Activated naive CD8-positive, alpha-beta T cell treated with anti-CD3 and anti-CD28 coated beads, Interleukin-2, amount 10 ng/mL, durations not matched to agents 7 days and 5 days (primary cell): ENCODE results near the gene CFDP1. TPM values are rescaled to one million over a fixed set of nuclear protein-coding genes. Genes with fewer than 3 reads are reported as not detected.
A peak's percentile ranks its signal among the peaks of the same experiment; 100 is the strongest.

Experiments used
- ATAC-seq: fragments of 150-1000 bp; cut with Tn5 transposase; one replicate; pipeline ENCODE4 v1.10.0; 2021; ENCODE audit warnings: low read depth, moderate library complexity
- POLR2A ChIA-PET: fragments of 350-600 bp; sonication (Branson Sonifier 250); formaldehyde crosslinking; loops from one replicate; lab custom pipeline; 2021; ENCODE audit warnings: antibody characterized with exemption; lab: Charles Lee
- DNase-seq: peaks from one replicate; pipeline ENCODE4 v3.0.0; 2021
- H3K27ac Mint-ChIP-seq: one replicate; pipeline ENCODE4 v1.8.0; 2022; ENCODE audit warnings: mild to moderate bottlenecking, mixed read lengths
- H3K27me3 Mint-ChIP-seq: one replicate; pipeline ENCODE4 v1.8.0; 2022; ENCODE audit warnings: mild to moderate bottlenecking, moderate library complexity, mixed read lengths
- H3K36me3 Mint-ChIP-seq: one replicate; pipeline ENCODE4 v1.8.0; 2021; ENCODE audit warnings: mild to moderate bottlenecking, mixed read lengths
- H3K4me1 Mint-ChIP-seq: one replicate; pipeline ENCODE4 v1.8.0; 2021; ENCODE audit warnings: mixed read lengths
- H3K4me3 Mint-ChIP-seq: one replicate; pipeline ENCODE4 v1.8.0; 2022; ENCODE audit warnings: mild to moderate bottlenecking, moderate library complexity, mixed read lengths
- H3K9me3 Mint-ChIP-seq: one replicate; pipeline ENCODE4 v1.8.0; 2021; ENCODE audit warnings: mixed read lengths
- total RNA-seq, 2 experiments: library from RNA; stranded (reverse); gene quantifications; one replicate each; pipeline ENCODE4 v1.2.3, GENCODE V29; 2021

Gene CFDP1
- total RNA-seq, 2 experiments from 2014 or later, result 47.8 to 49.4 TPM

DNA sequence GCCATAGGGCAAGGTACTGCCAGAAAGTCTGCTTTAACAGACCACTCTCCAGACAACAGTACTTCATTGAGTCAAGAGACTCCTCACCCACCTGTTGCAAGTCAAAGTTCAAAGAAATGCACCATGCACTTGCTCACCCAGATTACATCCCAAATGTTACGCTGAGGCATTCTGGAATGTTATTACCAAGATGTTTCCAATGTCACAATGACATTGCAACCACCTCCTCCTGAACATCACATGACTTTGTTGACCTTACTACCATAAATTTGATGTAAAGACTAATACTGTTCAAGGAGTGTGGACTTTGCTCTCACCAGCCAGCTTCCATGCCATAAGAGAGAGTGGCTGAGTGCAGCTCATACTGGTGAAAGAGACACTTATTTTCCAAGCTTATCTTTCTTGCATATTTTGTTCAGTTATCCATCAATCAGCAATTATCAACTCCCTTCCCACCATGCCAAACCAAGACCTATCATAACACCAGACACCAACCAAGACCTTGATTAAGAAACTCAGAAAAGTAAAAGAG lies 123.3 kb downstream of the CFDP1 start:
- ATAC-seq (no peak), DNase-seq (no peak)
- Mint-ChIP-seq H3K4me1 (peaks cover 25% of the 10 kb centered on the region), H3K27ac (no peak overlapping the region), H3K27me3 (peaks cover 6% of the 10 kb centered on the region), H3K4me3 (no peak overlapping the region), H3K36me3 (peaks cover 18% of the 10 kb centered on the region), H3K9me3 (no peaks in the 10 kb centered on the region)
- POLR2A ChIA-PET, result no interaction called here

DNA sequence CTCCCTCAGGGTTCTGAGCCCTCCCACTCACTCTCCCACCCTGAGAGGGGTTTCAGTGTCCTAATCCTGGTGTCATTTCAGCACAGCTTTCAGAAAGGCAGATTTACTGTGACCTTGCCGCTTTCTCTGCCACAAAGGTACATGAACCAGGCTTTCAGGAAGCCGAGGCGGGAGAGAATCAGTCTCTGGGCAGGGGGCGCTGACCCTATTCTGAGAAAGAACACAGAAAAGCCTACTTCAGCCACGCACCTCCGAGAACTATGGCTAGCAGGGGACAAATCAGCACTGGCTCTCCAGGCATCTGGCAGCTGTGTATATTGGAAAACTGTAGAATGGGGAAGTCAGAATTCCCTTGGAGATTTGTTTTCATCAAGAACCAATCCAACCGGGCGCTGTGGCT lies 124.1 kb downstream of the CFDP1 start:
- no peak overlapping the region for H3K27ac Mint-ChIP-seq
- H3K9me3 Mint-ChIP-seq, result no peaks in the 10 kb centered on the region
- H3K4me3 Mint-ChIP-seq, result no peak overlapping the region
- H3K27me3 Mint-ChIP-seq, result peaks cover 6% of the 10 kb centered on the region
- peaks cover 20% of the 10 kb centered on the region for H3K36me3 Mint-ChIP-seq
- DNase-seq (no peak), ATAC-seq (no peak)
- POLR2A ChIA-PET, result no interaction called here
- H3K4me1 Mint-ChIP-seq, result peaks cover 29% of the 10 kb centered on the region

DNA sequence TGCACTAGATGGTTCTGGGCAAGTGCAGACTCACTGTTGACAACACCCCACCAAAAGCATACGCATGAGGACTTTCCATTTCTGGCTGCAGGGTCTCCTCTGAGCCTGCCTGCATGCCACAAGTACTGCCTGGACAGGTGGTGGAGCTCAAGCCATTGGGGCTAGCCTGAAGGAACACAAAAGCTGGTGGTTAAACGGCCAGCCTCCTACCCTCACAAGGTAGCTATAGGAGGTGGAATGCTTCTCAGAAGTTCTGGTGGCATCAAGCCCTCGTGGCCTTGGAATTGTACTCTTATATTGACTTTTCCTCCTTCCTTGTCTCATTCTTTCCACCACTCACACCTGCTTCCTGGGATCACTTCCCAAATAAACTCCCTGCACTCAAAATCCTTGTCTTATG lies 125.3 kb downstream of the CFDP1 start:
- Mint-ChIP-seq H3K4me1 (peaks cover 29% of the 10 kb centered on the region), H3K9me3 (no peaks in the 10 kb centered on the region)

DNA sequence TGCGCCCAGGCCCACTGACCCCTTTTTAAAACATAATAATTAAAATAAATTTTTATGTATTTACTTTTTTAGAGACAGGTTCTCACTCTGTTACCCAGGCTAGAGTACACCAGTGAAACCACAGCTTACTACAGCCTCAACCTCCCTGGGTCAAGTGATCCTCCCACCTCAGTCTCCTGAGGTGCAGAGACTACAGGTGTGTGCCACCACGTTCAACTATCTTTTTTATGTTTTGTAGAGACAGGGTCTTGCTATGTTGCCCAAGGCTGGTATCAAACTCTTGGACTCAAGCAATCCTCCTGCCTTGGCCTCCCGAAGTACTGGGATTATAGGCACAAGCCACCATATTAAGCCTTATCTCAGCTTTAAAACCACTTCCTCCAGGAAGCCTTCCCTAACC lies 125.8 kb downstream of the CFDP1 start:
- Mint-ChIP-seq H3K9me3 (no peaks in the 10 kb centered on the region), H3K36me3 (peaks cover 21% of the 10 kb centered on the region), H3K4me1 (peaks cover 29% of the 10 kb centered on the region), H3K4me3 (no peak overlapping the region), H3K27ac (no peak overlapping the region), H3K27me3 (peaks cover 6% of the 10 kb centered on the region)
- ATAC-seq (no peak), DNase-seq (no peak)
- POLR2A ChIA-PET, result no interaction called here

More for the DNA sequence above, 125.3 kb downstream of the CFDP1 start:
- POLR2A ChIA-PET, result no interaction called here
- Mint-ChIP-seq H3K4me3 (no peak overlapping the region), H3K27ac (no peak overlapping the region), H3K36me3 (peaks cover 22% of the 10 kb centered on the region), H3K27me3 (peaks cover 6% of the 10 kb centered on the region)
- DNase-seq (no peak), ATAC-seq (no peak)

DNA sequence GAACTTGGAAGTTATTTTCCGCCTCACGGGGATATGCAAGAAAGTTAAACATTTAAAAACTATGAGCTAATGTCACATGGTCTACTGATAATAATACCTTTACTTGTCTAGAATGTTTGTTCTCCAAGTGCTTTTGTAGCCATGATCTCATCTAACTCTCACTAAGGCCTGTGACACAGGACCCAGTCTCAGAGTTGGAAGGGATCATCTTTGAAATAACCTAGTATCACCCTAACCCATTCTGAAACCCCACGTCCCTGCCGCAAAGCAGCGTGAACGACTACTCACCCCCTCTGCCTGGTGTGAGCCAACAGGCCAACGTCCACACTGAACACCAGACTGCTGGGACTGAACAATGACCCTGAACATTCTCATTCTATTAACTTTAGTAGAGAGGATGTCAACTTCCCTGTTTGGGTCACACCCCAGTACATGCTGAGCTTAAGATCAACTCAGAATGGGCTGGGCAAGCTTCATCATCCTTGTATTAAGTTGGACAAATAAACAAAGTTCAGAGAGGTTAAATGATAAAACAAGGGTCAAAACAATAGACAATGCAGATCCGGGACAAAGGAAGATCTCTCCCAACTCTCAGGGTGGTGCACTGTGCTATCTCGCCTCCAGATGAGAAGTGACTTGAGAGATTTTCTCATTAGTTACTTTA lies 127.1 kb downstream of the CFDP1 start:
- Mint-ChIP-seq H3K9me3 (no peaks in the 10 kb centered on the region), H3K4me1 (peaks cover 29% of the 10 kb centered on the region), H3K4me3 (no peak overlapping the region), H3K27me3 (peaks cover 6% of the 10 kb centered on the region), H3K36me3 (peaks cover 26% of the 10 kb centered on the region), H3K27ac (no peak overlapping the region)
- no peak for DNase-seq
- POLR2A ChIA-PET, result interaction anchor here (1.8 kb wide), 1 partner anchor 13 kb away, joined by 6 read pairs; no protein-coding TSS in a partner anchor
- ATAC-seq, result no peak

DNA sequence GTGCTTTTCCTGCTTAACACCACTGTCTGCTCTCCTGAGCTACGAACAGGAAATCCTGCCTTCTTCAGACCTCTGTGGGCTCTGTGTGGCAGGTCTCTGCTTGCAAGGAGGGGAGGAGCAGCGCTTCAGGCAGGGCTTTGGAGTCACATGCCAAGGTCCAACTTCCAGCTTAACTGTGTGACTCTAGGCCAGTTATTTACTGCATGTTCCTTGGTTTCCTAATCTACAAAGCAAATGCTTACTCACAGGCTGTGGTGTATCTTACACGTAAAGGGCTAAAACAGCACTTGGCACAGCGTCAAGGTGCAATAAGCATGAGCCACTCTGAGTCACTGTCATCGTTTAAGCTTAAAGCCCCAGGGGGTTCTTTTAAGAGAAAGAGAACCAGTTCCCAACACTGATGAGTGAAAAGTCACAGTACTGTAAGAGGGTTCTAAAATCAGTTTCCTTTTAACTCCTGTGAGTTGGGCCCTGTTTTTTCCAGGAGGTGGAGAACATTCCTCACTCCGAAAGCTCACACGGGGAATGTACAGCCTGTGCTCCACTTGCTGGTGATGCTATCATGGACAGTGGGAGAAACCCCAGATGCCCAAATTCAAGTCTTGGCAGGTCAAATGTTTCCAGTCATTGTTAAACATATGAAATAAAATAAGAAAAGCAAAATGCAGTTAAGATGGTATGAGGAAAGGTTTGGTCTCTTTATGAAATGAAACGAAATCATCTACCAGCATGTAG lies 127.8 kb downstream of the CFDP1 start:
- peaks cover 29% of the 10 kb centered on the region for H3K4me1 Mint-ChIP-seq
- H3K27ac Mint-ChIP-seq, result no peak overlapping the region
- peaks cover 5% of the 10 kb centered on the region for H3K27me3 Mint-ChIP-seq
- no peaks in the 10 kb centered on the region for H3K9me3 Mint-ChIP-seq
- H3K4me3 Mint-ChIP-seq, result no peak overlapping the region
- H3K36me3 Mint-ChIP-seq, result peaks cover 30% of the 10 kb centered on the region
- DNase-seq, result no peak
- ATAC-seq, result peak; percentile 92
- POLR2A ChIA-PET, result interaction anchor here (1.8 kb wide), 1 partner anchor 14 kb away, joined by 6 read pairs; no protein-coding TSS in a partner anchor

DNA sequence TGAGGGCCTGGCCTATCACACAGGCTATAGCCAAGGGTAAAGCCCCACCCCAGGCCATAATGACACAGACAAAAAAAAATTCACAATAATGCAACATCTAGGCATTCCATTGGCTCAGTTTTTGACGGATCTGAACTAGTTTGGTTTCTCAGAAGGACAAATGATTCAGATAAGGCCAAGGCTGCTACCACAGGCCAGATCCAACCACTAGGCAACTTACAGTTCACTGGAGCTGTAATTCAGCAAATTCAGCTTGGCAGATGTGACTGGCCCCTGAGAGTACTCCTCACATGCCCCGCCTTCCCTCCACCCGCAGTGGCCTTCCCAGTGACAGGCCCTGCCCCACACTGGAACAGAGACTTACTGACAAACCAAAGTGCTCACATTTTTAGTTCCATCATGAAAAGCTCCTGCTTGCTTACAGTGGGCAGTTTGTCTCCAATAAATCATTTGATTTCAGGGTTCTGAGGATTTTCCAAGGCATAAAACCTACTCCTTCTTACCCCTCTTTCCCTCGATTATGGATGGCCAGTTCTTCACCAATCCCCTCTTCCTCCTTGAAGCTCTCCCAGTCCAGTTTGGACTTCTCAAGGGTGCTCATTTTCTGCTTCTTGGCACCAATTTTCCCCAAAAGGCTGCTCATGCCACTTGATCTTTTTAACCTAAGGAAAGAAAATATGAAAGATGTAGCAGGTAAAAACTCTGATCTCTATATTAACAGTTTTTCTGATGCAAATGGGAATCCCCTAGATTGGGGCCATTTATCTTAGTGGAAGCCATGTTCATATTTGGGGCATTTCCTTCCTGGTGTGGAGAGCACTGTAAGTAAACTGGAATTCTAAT lies 128.6 kb downstream of the CFDP1 start:
- no peak for ATAC-seq
- Mint-ChIP-seq H3K4me3 (no peak overlapping the region), H3K27me3 (no peaks in the 10 kb centered on the region), H3K4me1 (peaks cover 29% of the 10 kb centered on the region), H3K9me3 (no peaks in the 10 kb centered on the region), H3K36me3 (peaks cover 33% of the 10 kb centered on the region), H3K27ac (no peak overlapping the region)
- no peak for DNase-seq
- POLR2A ChIA-PET, result interaction anchor here (1.8 kb wide), 1 partner anchor 14 kb away, joined by 6 read pairs; no protein-coding TSS in a partner anchor

DNA sequence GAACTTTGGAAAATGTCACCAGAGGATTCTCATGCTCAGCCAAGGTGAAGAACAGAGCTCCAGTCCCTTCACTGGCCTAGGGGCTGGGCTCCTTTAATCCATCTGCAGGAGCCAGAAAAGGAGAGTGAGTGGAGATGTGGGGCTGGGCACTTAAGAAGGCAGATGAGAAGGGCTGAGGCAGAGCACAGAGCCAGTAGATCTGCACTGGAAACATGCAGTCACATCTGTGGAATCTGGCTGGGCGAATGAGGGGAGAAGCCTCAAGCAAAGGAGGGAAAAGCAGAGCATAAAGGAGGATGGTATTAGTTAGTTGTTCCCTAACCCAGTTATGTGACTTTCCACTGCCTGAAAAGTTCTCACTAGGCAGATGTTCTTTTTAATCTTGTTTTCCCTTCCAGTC lies 131.5 kb downstream of the CFDP1 start:
- Mint-ChIP-seq H3K27me3 (no peaks in the 10 kb centered on the region), H3K4me1 (peaks cover 21% of the 10 kb centered on the region), H3K4me3 (no peak overlapping the region), H3K27ac (no peak overlapping the region), H3K36me3 (peaks cover 44% of the 10 kb centered on the region), H3K9me3 (no peaks in the 10 kb centered on the region)
- DNase-seq (no peak), ATAC-seq (no peak)
- POLR2A ChIA-PET, result no interaction called here

DNA sequence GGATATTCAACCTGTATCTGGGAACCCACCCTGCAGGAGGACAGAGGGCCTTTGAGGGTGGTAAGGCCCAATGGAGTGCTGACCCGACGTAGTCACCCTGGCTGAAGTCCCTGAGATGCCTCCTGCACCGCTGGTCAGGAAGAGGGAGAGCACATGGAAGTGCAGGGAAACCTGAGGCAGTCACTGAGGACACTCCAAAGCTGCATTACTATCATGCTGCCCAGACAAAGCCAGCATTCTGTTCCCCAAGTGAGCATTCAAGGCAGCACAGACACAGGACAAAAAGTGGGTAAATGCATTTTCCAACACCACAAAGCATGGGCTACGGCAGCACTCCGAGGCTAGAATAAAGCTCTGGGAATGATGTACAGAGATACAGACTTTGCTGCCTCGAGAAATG lies 135.0 kb downstream of the CFDP1 start:
- ATAC-seq (no peak), DNase-seq (no peak)
- H3K27ac Mint-ChIP-seq, result no peak overlapping the region
- H3K4me3 Mint-ChIP-seq, result no peak overlapping the region
- POLR2A ChIA-PET, result no interaction called here
- H3K9me3 Mint-ChIP-seq, result no peaks in the 10 kb centered on the region
- peaks cover 36% of the 10 kb centered on the region for H3K36me3 Mint-ChIP-seq
- no peaks in the 10 kb centered on the region for H3K4me1 Mint-ChIP-seq
- peaks cover 3% of the 10 kb centered on the region for H3K27me3 Mint-ChIP-seq

DNA sequence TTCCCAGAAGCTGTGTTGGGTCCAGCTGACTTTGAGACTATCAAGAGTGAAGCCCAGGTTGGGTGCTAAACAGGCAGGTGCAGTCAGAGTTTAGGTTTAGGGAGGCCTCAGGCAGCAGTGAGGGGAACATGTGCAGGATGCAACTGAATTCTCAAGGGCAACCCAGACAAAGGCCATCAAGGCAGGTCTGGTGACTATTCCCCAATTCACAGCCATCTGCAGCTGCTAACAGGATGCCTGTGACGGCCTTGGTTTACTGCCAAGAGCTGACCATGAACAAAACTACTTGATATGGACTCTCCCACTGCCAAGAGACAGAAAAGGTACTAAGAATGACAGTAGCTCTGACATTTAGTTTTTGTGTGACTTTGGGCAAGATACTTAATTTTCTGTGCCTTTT lies 136.7 kb downstream of the CFDP1 start:
- Mint-ChIP-seq H3K9me3 (no peaks in the 10 kb centered on the region), H3K27me3 (peaks cover 6% of the 10 kb centered on the region), H3K4me3 (no peak overlapping the region), H3K4me1 (no peaks in the 10 kb centered on the region), H3K36me3 (peaks cover 49% of the 10 kb centered on the region), H3K27ac (no peak overlapping the region)
- no peak for DNase-seq
- no peak for ATAC-seq
- POLR2A ChIA-PET, result no interaction called here

DNA sequence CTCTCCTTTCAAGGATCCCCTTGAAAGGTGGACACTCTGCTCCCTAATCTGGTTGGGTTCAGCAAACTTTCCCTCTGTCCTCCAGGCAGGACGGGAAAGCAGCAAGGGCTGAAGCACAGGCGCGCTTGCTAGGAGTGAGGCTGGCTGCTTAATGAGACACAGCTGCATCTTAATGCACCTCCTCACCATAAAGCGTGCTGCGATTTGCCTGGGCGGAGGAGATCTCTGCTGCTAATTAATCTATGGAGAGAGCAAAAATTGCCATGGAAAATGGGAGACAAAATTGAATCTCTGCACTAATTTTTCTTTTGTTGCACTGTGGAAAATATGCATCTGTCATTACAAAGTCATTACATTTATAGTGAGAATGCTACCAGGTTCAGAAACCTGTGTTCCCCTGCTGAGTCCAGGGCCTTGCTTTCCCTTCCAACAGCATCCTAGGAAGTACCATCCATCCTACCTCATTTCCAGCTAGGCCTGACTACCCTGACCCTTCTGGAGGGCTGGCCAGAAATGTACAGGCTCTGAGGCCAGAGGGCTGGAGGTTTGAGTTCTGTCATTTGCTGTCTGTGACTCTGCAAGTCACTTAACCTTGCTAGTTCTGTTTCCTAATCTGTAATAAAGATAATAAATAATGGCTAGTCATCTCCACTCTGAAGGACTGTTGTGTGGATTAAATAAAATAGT lies 138.4 kb downstream of the CFDP1 start:
- no peaks in the 10 kb centered on the region for H3K4me1 Mint-ChIP-seq
- no peaks in the 10 kb centered on the region for H3K9me3 Mint-ChIP-seq
- no peak overlapping the region for H3K27ac Mint-ChIP-seq
- peaks cover 45% of the 10 kb centered on the region for H3K36me3 Mint-ChIP-seq
- DNase-seq, result no peak
- ATAC-seq, result no peak
- POLR2A ChIA-PET, result no interaction called here
- H3K4me3 Mint-ChIP-seq, result no peak overlapping the region
- H3K27me3 Mint-ChIP-seq, result peaks cover 17% of the 10 kb centered on the region

DNA sequence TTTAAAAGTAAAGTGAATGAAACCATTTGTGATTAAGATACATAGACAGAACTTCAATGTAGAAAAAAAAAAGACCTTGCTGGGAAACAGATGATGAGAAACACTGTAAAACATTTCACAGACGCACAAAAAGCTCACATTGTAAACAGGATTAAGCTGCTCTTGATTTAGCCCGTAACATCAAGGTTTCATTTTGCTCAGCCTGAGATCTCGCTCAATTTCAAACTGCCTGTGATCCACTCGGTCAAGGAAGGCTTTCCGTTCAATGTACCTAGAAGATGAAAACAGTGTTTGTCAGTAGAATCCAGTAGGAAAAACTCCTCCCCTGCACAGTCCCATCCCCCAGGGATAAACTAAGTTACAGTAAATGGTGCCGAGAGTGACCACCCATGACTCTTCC lies 139.5 kb downstream of the CFDP1 start:
- Mint-ChIP-seq H3K27me3 (peaks cover 17% of the 10 kb centered on the region), H3K4me3 (no peak overlapping the region), H3K36me3 (peaks cover 38% of the 10 kb centered on the region), H3K27ac (no peak overlapping the region), H3K9me3 (no peaks in the 10 kb centered on the region), H3K4me1 (peaks cover 3% of the 10 kb centered on the region)
- DNase-seq (no peak), ATAC-seq (no peak)
- POLR2A ChIA-PET, result no interaction called here

DNA sequence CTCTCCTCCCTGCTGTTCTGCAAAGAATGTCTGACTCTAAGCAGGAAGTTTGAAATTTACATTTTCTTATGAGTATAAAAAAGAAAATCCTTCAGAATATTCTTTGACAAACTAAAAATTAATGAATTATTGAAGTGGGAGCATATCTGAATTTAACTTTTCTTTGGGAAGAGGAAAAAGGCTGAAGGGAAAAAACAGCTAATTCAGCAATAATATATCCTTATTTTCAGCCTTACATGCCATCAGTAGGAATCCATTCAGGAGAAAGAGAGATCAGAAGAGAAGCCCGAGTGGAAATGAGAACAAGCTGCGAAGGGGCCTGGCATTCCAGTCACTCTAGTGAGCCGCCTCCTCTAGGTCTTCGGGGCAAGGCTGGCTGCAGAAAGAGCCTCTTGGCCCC lies 140.1 kb downstream of the CFDP1 start:
- POLR2A ChIA-PET, result no interaction called here
- Mint-ChIP-seq H3K9me3 (no peaks in the 10 kb centered on the region), H3K4me1 (peaks cover 9% of the 10 kb centered on the region), H3K27ac (no peak overlapping the region), H3K27me3 (peaks cover 17% of the 10 kb centered on the region), H3K36me3 (peaks cover 40% of the 10 kb centered on the region), H3K4me3 (no peak overlapping the region)
- ATAC-seq (no peak), DNase-seq (no peak)
